SU-DHL-6 (cell line): Measurements from ENCODE around the gene IL1RL1.

Experiments
- CTCF ChIP-seq: fragments of 200-600 bp; sonication (generic); IDR thresholded peaks from one replicate; pipeline ENCODE4 v1.5.1; 2017; ENCODE audit warnings: antibody characterized with exemption, mild to moderate bottlenecking, low read length, moderate library complexity; ENCODE audit not compliant: insufficient read depth, poor library complexity, severe bottlenecking
- EZH2phosphoT487 ChIP-seq: fragments of 200-600 bp; sonication (generic), shearing (Covaris generic); conservative IDR thresholded peaks from 2 replicates; pipeline ENCODE4 v1.6.1; 2018; ENCODE audit warnings: mild to moderate bottlenecking, antibody characterized with exemption, low read length, moderate library complexity, mixed read lengths

DNA sequence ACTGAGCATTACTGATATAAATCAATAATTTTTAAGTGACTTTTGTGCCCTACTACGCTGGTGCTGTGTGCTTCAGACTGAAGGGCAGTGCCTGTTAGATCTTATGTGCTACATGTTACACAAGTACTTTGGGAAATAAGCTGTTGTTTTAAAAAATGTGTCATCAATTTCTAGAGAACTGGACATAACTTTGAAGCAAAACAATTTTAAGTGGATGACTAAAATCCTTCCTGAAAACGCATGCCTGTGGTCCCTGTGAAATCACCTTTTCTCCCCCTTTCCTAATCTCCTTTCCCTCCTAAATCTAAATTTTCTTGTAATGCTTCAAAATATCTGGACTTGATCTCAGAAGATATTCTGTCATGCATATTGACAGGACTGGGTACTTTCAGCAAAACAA, 7.1 kb upstream of the IL1RL1 start:
- TF ChIP-seq CTCF (no peak), EZH2phosphoT487 (no peak)
